ENCODE results near the gene LTV1. TPM values are rescaled to one million over a fixed set of nuclear protein-coding genes. Genes with fewer than 3 reads are reported as not detected.

The LTV1 gene
- total and polyA plus RNA-seq, 4 donors: 14.0 to 25.5 (median 21.8) TPM

GRCh38 chr6:143878272-143878760, 35.2 kb downstream of the LTV1 start:
- Histone ChIP-seq H3K4me1 (ENCODE audit: control insufficient read depth, insufficient read depth, low read length) (no peaks in the 10 kb centered on the region), H3K9me3 (ENCODE audit: control insufficient read depth, insufficient read depth, low read length) (peaks cover 5% of the 10 kb centered on the region)
- no CpG with 5 or more reads among the region's 3 CpGs for WGBS (ENCODE audit: insufficient coverage)

GRCh38 chr6:143880412-143880811, 37.3 kb downstream of the LTV1 start:
- peaks cover 3% of the 10 kb centered on the region for H3K9me3 ChIP-seq (ENCODE audit: control insufficient read depth, insufficient read depth, low read length)
- DNase-seq (ENCODE audit: low read depth in 4 of 6, low spot score in 6 of 6): no peak
- no peak overlapping the region for H3K27ac ChIP-seq (ENCODE audit: low read depth, low read length)
- no peaks in the 10 kb centered on the region for H3K4me1 ChIP-seq (ENCODE audit: control insufficient read depth, insufficient read depth, low read length)
- no peak overlapping the region for H3K4me3 ChIP-seq (ENCODE audit: low read depth, low read length)
- no peaks in the 10 kb centered on the region for H3K27me3 ChIP-seq (ENCODE audit: control insufficient read depth, insufficient read depth, low read length)
- no peaks in the 10 kb centered on the region for H3K36me3 ChIP-seq (ENCODE audit: control insufficient read depth, insufficient read depth, low read length)
- WGBS (ENCODE audit: insufficient coverage): no CpG with 5 or more reads among the region's 2 CpGs

More at GRCh38 chr6:143878272-143878760, 35.2 kb downstream of the LTV1 start:
- H3K27me3 ChIP-seq (ENCODE audit: control insufficient read depth, insufficient read depth, low read length): no peaks in the 10 kb centered on the region
- H3K4me3 ChIP-seq (ENCODE audit: low read depth, low read length): no peak overlapping the region
- no peak overlapping the region for H3K27ac ChIP-seq (ENCODE audit: low read depth, low read length)
- DNase-seq (ENCODE audit: low read depth in 4 of 6, low spot score in 6 of 6): no peak
- no peaks in the 10 kb centered on the region for H3K36me3 ChIP-seq (ENCODE audit: control insufficient read depth, insufficient read depth, low read length)

GRCh38 chr6:143882401-143882930, 39.3 kb downstream of the LTV1 start:
- H3K9me3 ChIP-seq (ENCODE audit: control insufficient read depth, insufficient read depth, low read length): peaks cover 3% of the 10 kb centered on the region
- DNase-seq (ENCODE audit: low read depth in 4 of 6, low spot score in 6 of 6): no peak
- no peak overlapping the region for H3K27ac ChIP-seq (ENCODE audit: low read depth, low read length)
- H3K4me3 ChIP-seq (ENCODE audit: low read depth, low read length): no peak overlapping the region
- no peaks in the 10 kb centered on the region for H3K27me3 ChIP-seq (ENCODE audit: control insufficient read depth, insufficient read depth, low read length)
- H3K4me1 ChIP-seq (ENCODE audit: control insufficient read depth, insufficient read depth, low read length): no peaks in the 10 kb centered on the region
- no peaks in the 10 kb centered on the region for H3K36me3 ChIP-seq (ENCODE audit: control insufficient read depth, insufficient read depth, low read length)
- 74% methylated on average over 2 of the region's 2 CpGs for WGBS (ENCODE audit: insufficient coverage)

- Histone ChIP-seq H3K27me3 (ENCODE audit: control insufficient read depth, insufficient read depth, low read length) (no peaks in the 10 kb centered on the region), H3K4me3 (ENCODE audit: low read depth, low read length) (no peak overlapping the region), H3K36me3 (ENCODE audit: control insufficient read depth, insufficient read depth, low read length) (no peaks in the 10 kb centered on the region), H3K4me1 (ENCODE audit: control insufficient read depth, insufficient read depth, low read length) (no peaks in the 10 kb centered on the region), H3K27ac (ENCODE audit: low read depth, low read length) (no peak overlapping the region), H3K9me3 (ENCODE audit: control insufficient read depth, insufficient read depth, low read length) (no peaks in the 10 kb centered on the region)
- 67% methylated on average over 4 of the region's 7 CpGs for WGBS (ENCODE audit: insufficient coverage)
- DNase-seq (ENCODE audit: low read depth in 4 of 6, low spot score in 6 of 6): peak in 2 of 6 donors; percentile 2 to 61
Observed at GRCh38 chr6:143884216-143884900, 41.2 kb downstream of the LTV1 start.

GRCh38 chr6:143885116-143885515, 42.0 kb downstream of the LTV1 start:
- Histone ChIP-seq H3K4me3 (ENCODE audit: low read depth, low read length) (no peak overlapping the region), H3K36me3 (ENCODE audit: control insufficient read depth, insufficient read depth, low read length) (no peaks in the 10 kb centered on the region), H3K9me3 (ENCODE audit: control insufficient read depth, insufficient read depth, low read length) (no peaks in the 10 kb centered on the region), H3K27ac (ENCODE audit: low read depth, low read length) (no peak overlapping the region), H3K4me1 (ENCODE audit: control insufficient read depth, insufficient read depth, low read length) (no peaks in the 10 kb centered on the region), H3K27me3 (ENCODE audit: control insufficient read depth, insufficient read depth, low read length) (no peaks in the 10 kb centered on the region)
- WGBS (ENCODE audit: insufficient coverage): 100% methylated on average over 1 of the region's 1 CpG
- no peak for DNase-seq (ENCODE audit: low read depth in 4 of 6, low spot score in 6 of 6)

- no CpG with 5 or more reads among the region's 1 CpG for WGBS (ENCODE audit: insufficient coverage)
- no peak for DNase-seq (ENCODE audit: low read depth in 4 of 6, low spot score in 6 of 6)
- no peak overlapping the region for H3K27ac ChIP-seq (ENCODE audit: low read depth, low read length)
- H3K4me3 ChIP-seq (ENCODE audit: low read depth, low read length): no peak overlapping the region
- no peaks in the 10 kb centered on the region for H3K4me1 ChIP-seq (ENCODE audit: control insufficient read depth, insufficient read depth, low read length)
- no peaks in the 10 kb centered on the region for H3K9me3 ChIP-seq (ENCODE audit: control insufficient read depth, insufficient read depth, low read length)
- H3K36me3 ChIP-seq (ENCODE audit: control insufficient read depth, insufficient read depth, low read length): no peaks in the 10 kb centered on the region
- no peaks in the 10 kb centered on the region for H3K27me3 ChIP-seq (ENCODE audit: control insufficient read depth, insufficient read depth, low read length)
Observed at GRCh38 chr6:143894655-143895054, 51.5 kb downstream of the LTV1 start.

- H3K9me3 ChIP-seq (ENCODE audit: control insufficient read depth, insufficient read depth, low read length): no peaks in the 10 kb centered on the region
- H3K36me3 ChIP-seq (ENCODE audit: control insufficient read depth, insufficient read depth, low read length): no peaks in the 10 kb centered on the region
- H3K4me3 ChIP-seq (ENCODE audit: low read depth, low read length): no peak overlapping the region
- H3K27ac ChIP-seq (ENCODE audit: low read depth, low read length): no peak overlapping the region
- H3K27me3 ChIP-seq (ENCODE audit: control insufficient read depth, insufficient read depth, low read length): no peaks in the 10 kb centered on the region
- DNase-seq (ENCODE audit: low read depth in 4 of 6, low spot score in 6 of 6): peak in 2 of 6 donors; percentile 5 to 17
- no CpG with 5 or more reads among the region's 3 CpGs for WGBS (ENCODE audit: insufficient coverage)
- H3K4me1 ChIP-seq (ENCODE audit: control insufficient read depth, insufficient read depth, low read length): no peaks in the 10 kb centered on the region
Observed at GRCh38 chr6:143896126-143896860, 53.2 kb downstream of the LTV1 start.

GRCh38 chr6:143900358-143900757, 57.2 kb downstream of the LTV1 start:
- no peak for DNase-seq (ENCODE audit: low read depth in 4 of 6, low spot score in 6 of 6)
- H3K27me3 ChIP-seq (ENCODE audit: control insufficient read depth, insufficient read depth, low read length): no peaks in the 10 kb centered on the region
- H3K9me3 ChIP-seq (ENCODE audit: control insufficient read depth, insufficient read depth, low read length): no peaks in the 10 kb centered on the region
- H3K4me1 ChIP-seq (ENCODE audit: control insufficient read depth, insufficient read depth, low read length): no peaks in the 10 kb centered on the region
- no peaks in the 10 kb centered on the region for H3K36me3 ChIP-seq (ENCODE audit: control insufficient read depth, insufficient read depth, low read length)
- H3K4me3 ChIP-seq (ENCODE audit: low read depth, low read length): no peak overlapping the region
- WGBS (ENCODE audit: insufficient coverage): 67% methylated on average over 2 of the region's 2 CpGs
- H3K27ac ChIP-seq (ENCODE audit: low read depth, low read length): no peak overlapping the region

- no peaks in the 10 kb centered on the region for H3K27me3 ChIP-seq (ENCODE audit: control insufficient read depth, insufficient read depth, low read length)
- H3K36me3 ChIP-seq (ENCODE audit: control insufficient read depth, insufficient read depth, low read length): no peaks in the 10 kb centered on the region
- 67% methylated on average over 2 of the region's 6 CpGs for WGBS (ENCODE audit: insufficient coverage)
- peak overlapping the region; percentile 64 for H3K27ac ChIP-seq (ENCODE audit: low read depth, low read length)
- no peaks in the 10 kb centered on the region for H3K4me1 ChIP-seq (ENCODE audit: control insufficient read depth, insufficient read depth, low read length)
- H3K9me3 ChIP-seq (ENCODE audit: control insufficient read depth, insufficient read depth, low read length): no peaks in the 10 kb centered on the region
- H3K4me3 ChIP-seq (ENCODE audit: low read depth, low read length): no peak overlapping the region
- peak in 3 of 6 donors; percentile 2 to 60 (median 4) for DNase-seq (ENCODE audit: low read depth in 4 of 6, low spot score in 6 of 6)
Observed at GRCh38 chr6:143901885-143902750, 59.0 kb downstream of the LTV1 start.
